HG02678 (cell line): ENCODE data around the gene TRPM2.
"Not testable (repeated sequence)": the region's sequence is repeated elsewhere in the genome, so short reads cannot be mapped to it uniquely, and the experiment has no call there.

ENCODE experiments used
- ATAC-seq: cut with Tn5 transposase; IDR thresholded peaks from one replicate; pipeline ENCODE4 v1.9.1; 2021; ENCODE audit warnings: mild to moderate bottlenecking, moderate library complexity; ENCODE audit not compliant: unreplicated experiment

Gene TRPM2

GRCh38 chr21:44391345-44392091 lies 38.1 kb downstream of the TRPM2 start:
- ATAC-seq: no peak

GRCh38 chr21:44392185-44392584 lies 38.8 kb downstream of the TRPM2 start:
- no peak for ATAC-seq

GRCh38 chr21:44392916-44393315 lies 39.5 kb downstream of the TRPM2 start:
- no peak for ATAC-seq

- ATAC-seq: no peak
Observed at GRCh38 chr21:44394733-44395132, 41.3 kb downstream of the TRPM2 start.

- ATAC-seq: no peak
Observed at GRCh38 chr21:44395260-44395659, 41.8 kb downstream of the TRPM2 start.

GRCh38 chr21:44396803-44397202 lies 43.4 kb downstream of the TRPM2 start:
- ATAC-seq: not testable (repeated sequence)

GRCh38 chr21:44397431-44398031 lies 44.1 kb downstream of the TRPM2 start:
- ATAC-seq: no peak

- ATAC-seq: no peak
Observed at GRCh38 chr21:44398499-44398898, 45.1 kb downstream of the TRPM2 start.

GRCh38 chr21:44399151-44399954 lies 45.9 kb downstream of the TRPM2 start:
- no peak for ATAC-seq

GRCh38 chr21:44399955-44400790 lies 46.8 kb downstream of the TRPM2 start:
- no peak for ATAC-seq

- no peak for ATAC-seq
Observed at GRCh38 chr21:44400791-44401385, 47.5 kb downstream of the TRPM2 start.

GRCh38 chr21:44401386-44402160 lies 48.2 kb downstream of the TRPM2 start:
- no peak for ATAC-seq

GRCh38 chr21:44402323-44403105 lies 49.1 kb downstream of the TRPM2 start:
- no peak for ATAC-seq

GRCh38 chr21:44403106-44404020 lies 49.9 kb downstream of the TRPM2 start:
- no peak for ATAC-seq

GRCh38 chr21:44404482-44404881 lies 51.1 kb downstream of the TRPM2 start:
- not testable (repeated sequence) for ATAC-seq

- ATAC-seq: no peak
Observed at GRCh38 chr21:44405091-44405947, 51.9 kb downstream of the TRPM2 start.
